GM10847 (cell line): ENCODE data around the gene DDIT4.
A peak's percentile ranks its signal among the peaks of the same experiment; 100 is the strongest.

Experiments
- POLR2A ChIP-seq: IDR thresholded peaks from 2 replicates; pipeline ENCODE4 v1.6.1; 2011; ENCODE audit not compliant: insufficient read length; ENCODE audit errors: extremely low read depth

The DDIT4 gene, protein sequence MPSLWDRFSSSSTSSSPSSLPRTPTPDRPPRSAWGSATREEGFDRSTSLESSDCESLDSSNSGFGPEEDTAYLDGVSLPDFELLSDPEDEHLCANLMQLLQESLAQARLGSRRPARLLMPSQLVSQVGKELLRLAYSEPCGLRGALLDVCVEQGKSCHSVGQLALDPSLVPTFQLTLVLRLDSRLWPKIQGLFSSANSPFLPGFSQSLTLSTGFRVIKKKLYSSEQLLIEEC

DNA sequence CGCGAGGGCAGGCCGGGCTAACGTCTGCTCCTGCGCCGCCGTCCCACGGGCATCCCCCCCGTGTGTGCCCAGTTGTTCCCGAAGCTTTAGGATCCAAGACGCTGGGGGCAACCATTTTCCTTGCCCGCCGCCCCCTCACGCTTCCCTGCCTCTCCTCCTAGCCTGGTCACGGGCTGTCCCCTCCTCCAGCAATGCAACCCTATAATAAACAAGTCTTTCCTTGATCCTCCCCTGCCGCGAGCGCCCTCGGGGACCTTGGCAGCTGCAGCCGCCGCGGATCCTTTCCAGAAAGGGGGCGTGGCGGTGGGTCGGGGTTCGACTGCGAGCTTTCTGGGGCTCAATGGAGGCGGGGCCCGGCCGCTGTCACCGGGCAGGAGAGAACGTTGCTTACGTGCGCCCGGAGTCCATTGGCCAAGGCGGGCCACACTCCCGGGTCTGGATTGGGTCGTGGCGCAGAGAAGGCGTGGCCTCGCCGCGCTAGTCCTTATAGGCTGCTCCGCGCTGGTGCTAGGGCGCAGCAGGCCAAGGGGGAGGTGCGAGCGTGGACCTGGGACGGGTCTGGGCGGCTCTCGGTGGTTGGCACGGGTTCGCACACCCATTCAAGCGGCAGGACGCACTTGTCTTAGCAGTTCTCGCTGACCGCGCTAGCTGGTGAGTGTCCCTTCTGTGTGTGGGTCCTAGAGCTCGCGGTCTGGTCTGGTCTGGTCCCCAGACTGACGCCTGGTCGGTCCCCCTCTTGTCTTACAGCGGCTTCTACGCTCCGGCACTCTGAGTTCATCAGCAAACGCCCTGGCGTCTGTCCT is at the start of gene DDIT4:
Gene DDIT4, plus strand, starts transcription at position 515 of the 803 bp plus-strand sequence. CDS start 293 bp downstream, outside the sequence.
- peak; percentile 100 for TF ChIP-seq POLR2A

DNA sequence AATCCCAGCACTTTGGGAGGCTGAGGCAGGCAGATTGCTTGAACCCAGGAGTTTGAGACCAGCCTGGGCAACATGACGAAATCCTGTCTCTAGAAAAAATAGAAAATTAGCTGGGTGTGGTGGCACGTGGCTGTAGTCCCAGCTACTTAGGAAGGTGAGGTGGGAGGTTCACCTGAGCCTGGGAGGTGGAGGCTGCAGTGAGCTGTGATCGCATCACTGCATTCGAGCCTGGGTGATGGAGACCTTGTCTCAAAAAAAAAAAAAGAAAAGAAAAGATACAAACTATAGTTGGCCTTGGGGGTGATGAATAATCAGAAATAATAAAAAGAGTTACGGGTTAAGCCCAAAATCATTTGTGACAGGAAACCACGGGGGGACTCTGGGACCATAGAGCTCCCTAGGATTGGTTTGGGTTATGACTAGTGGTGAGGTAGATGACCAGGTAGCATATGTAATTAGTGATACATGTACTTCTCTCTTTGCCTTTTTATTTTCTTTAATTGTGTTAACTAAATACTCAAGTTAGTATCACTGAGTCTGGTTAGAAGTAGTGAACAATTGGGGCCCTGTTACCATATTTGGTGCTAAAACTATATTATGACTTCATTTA is 47.2 kb upstream of the DDIT4 start:
- TF ChIP-seq POLR2A, result no peak

DNA sequence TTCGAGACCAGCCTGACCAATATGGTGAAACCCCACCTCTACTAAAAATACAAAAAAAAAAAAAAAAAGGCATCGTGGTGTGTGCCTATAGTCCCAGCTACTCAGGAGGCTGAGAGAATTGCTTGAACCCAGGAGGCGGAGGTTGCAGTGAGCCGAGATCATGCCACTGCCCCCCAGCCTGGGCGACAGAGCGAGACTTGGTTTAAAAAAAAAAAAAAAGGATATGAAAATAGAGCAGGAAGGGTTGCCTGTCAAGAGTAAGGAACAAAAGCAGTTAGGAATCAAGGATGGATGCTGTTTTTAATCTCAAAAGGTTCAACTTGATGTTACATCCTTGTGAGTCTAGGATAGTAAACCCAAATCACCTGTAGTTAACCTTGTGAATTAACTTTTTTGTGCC is 45.9 kb upstream of the DDIT4 start:
- no peak for TF ChIP-seq POLR2A

GRCh38 chr10:72228318-72228751 is 45.4 kb upstream of the DDIT4 start:
- no peak for TF ChIP-seq POLR2A

- no peak for TF ChIP-seq POLR2A
Observed at GRCh38 chr10:72229261-72230251, 44.2 kb upstream of the DDIT4 start.

GRCh38 chr10:72233621-72234020 is 40.1 kb upstream of the DDIT4 start:
- TF ChIP-seq POLR2A, result no peak

GRCh38 chr10:72234560-72235095 is 39.1 kb upstream of the DDIT4 start:
- no peak for TF ChIP-seq POLR2A

DNA sequence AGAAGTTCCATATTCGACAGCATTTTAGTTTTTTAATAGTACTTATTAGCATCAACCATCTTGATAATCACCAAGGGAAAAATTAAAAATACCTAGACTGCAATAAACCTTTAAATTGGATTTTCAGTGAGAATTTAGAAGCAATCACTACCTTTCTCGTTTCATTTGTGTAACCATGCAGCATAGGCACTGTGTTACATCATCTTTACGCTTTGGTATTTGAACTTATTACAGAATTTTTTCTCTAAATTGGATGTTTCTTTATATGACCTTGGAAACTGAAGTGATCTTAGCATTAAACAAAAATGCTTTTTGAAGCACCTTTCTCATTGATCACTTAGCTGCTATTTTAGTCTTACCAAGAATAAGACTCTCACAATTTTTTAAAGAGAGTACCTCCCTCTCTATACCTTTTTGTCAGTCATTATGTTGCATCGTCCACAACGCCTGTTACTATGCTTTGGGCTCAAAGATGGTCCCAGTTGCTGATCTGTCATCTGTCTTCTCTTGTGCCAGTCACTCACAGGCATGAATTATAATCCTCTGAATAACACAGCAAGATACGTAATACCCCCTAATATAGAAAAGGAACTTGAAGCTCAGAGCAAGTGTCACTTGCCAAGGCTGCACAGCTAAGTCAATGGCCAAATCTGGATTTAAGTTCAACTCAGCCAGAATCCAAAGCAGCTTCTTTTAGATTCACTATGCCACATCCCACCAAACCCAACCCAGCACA is 38.0 kb upstream of the DDIT4 start:
- no peak for TF ChIP-seq POLR2A

- no peak for TF ChIP-seq POLR2A
Observed at GRCh38 chr10:72238392-72239175, 35.1 kb upstream of the DDIT4 start.

DNA sequence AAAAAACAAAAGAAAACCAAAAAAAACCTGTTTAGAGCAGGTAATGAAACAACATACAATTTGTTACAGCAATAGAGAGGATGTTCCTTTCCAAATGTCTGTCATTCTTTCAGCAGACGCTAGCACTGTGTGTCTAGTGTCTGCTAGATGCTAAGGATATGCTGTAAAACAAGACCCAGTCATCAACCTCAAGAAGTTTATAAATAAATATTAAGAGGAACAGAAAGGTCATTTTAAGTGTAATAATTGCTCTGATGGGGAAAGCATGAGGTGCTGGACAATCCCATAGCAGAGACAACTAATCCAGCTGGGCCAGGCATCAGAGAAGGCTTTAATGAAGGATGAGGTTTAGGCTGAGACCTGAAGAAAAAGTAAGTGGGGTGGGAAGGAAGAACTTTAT is 34.3 kb upstream of the DDIT4 start:
- no peak for TF ChIP-seq POLR2A

DNA sequence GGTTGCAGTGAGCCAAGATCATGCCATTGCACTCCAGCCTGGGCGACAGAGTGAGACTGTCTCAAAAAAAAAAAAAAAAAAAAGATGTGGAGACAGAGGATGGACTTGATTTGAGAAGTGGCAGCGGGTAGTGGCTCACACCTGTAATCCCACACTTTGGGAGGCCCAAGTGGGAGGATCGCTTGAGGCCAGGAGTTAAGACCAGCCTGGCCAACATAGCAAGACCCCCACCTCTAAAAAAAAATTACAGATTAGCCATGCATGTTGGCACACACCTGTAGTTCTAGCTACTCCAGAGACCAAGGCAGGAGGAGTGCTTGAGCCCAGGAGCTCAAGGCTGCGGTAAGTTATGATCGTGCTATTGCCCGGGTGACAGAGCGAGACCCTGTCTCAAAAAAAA is 33.4 kb upstream of the DDIT4 start:
- no peak for TF ChIP-seq POLR2A

- TF ChIP-seq POLR2A, result no peak
Observed at GRCh38 chr10:72241691-72242252, 32.0 kb upstream of the DDIT4 start.

GRCh38 chr10:72242675-72243074 is 31.0 kb upstream of the DDIT4 start:
- no peak for TF ChIP-seq POLR2A
